Kidney epithelial cell (primary cell): Measurements from ENCODE around the gene SOX9. TPM values are rescaled to one million over a fixed set of nuclear protein-coding genes. Genes with fewer than 3 reads are reported as not detected.

Experiments
- DNase-seq: peaks from one replicate; pipeline ENCODE4 v3.0.0-alpha.2; 2010; ENCODE audit warnings: low read depth
- H3K27me3 ChIP-seq: 2 replicates; pipeline ENCODE4 v1.6.0; 2011; ENCODE audit warnings: low read length; ENCODE audit not compliant: control insufficient read depth, insufficient read depth
- H3K36me3 ChIP-seq: 2 replicates; pipeline ENCODE4 v1.5.1; 2011; ENCODE audit warnings: low read length; ENCODE audit not compliant: control insufficient read depth, insufficient read depth
- H3K4me3 ChIP-seq: 2 replicates; pipeline ENCODE4 v1.5.1; 2011; ENCODE audit warnings: low read depth, mild to moderate bottlenecking, control low read depth, low read length
- CTCF ChIP-seq: IDR thresholded peaks from 2 replicates; pipeline ENCODE4 v1.5.1; 2011; ENCODE audit warnings: mild to moderate bottlenecking, moderate library complexity, low read length, control low read depth, inconsistent platforms; ENCODE audit not compliant: insufficient read depth, poor library complexity, severe bottlenecking
- total RNA-seq: library from RNA; depleted of rRNA; stranded (reverse); fragments of >200 nt; gene quantifications from 2 replicates; pipeline ENCODE4 v1.2.3, GENCODE V29; 2015

SOX9 gene
- total RNA-seq = 65.9 and 80.0 TPM in 2 replicates

- peaks cover 1% of the 10 kb centered on the region for H3K36me3 ChIP-seq
- TF ChIP-seq CTCF = no peak
- H3K27me3 ChIP-seq = peaks cover 28% of the 10 kb centered on the region
- peak; percentile 81 for DNase-seq
- peak within 1 kb of the TSS; percentile 96 for H3K4me3 ChIP-seq
Observed at GRCh38 chr17:72120642-72121163, at the start of gene SOX9. Gene SOX9, plus strand, starts transcription at chr17:72121020. Its CDS starts 372 bp downstream, at chr17:72121392.

GRCh38 chr17:72071330-72071729 lies 49.5 kb upstream of the SOX9 start:
- no peak for DNase-seq
- Histone ChIP-seq H3K36me3 (no peaks in the 10 kb centered on the region), H3K27me3 (no peaks in the 10 kb centered on the region), H3K4me3 (no peak overlapping the region)
- no peak for TF ChIP-seq CTCF

GRCh38 chr17:72075995-72076677 lies 44.7 kb upstream of the SOX9 start:
- no peak for TF ChIP-seq CTCF
- H3K4me3 ChIP-seq = no peak overlapping the region
- H3K27me3 ChIP-seq = no peaks in the 10 kb centered on the region
- DNase-seq = no peak
- no peaks in the 10 kb centered on the region for H3K36me3 ChIP-seq

- no peak for DNase-seq
- TF ChIP-seq CTCF = no peak
- no peaks in the 10 kb centered on the region for H3K36me3 ChIP-seq
- no peaks in the 10 kb centered on the region for H3K27me3 ChIP-seq
- H3K4me3 ChIP-seq = no peak overlapping the region
Observed at GRCh38 chr17:72076678-72077030, 44.2 kb upstream of the SOX9 start.

GRCh38 chr17:72077326-72077960 lies 43.4 kb upstream of the SOX9 start:
- peak; percentile 10 for TF ChIP-seq CTCF
- no peaks in the 10 kb centered on the region for H3K27me3 ChIP-seq
- no peak overlapping the region for H3K4me3 ChIP-seq
- H3K36me3 ChIP-seq = no peaks in the 10 kb centered on the region
- no peak for DNase-seq
